Pons (tissue), 1 donor: ENCODE results near the gene KCNK16.
A peak's percentile ranks its signal among the peaks of the same experiment; 100 is the strongest.

Experiments
- DNase-seq: peaks from one replicate; pipeline ENCODE4 v3.0.0-alpha.2; 2016; ENCODE audit warnings: low spot score

Gene KCNK16

DNA sequence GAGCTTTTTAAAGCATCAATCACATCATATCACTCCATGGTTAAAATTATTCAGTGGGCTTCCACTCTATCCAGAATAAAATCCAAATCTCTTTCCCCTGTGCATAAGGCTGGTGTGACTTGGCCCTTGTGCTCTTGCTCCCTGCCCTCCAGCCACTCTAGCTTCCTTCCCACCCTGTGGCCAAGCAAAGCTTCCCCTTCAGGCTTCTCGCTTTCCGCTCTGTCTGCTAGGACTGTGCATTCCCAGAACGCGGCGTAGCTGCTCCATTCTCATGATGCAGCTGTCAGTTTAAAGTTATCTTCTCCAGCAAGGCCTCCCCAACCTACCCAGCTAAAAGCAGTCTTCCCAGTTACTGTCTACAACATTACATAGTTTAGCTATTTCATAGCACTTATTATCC lies 19.4 kb upstream of the KCNK16 start:
- no peak for DNase-seq

DNA sequence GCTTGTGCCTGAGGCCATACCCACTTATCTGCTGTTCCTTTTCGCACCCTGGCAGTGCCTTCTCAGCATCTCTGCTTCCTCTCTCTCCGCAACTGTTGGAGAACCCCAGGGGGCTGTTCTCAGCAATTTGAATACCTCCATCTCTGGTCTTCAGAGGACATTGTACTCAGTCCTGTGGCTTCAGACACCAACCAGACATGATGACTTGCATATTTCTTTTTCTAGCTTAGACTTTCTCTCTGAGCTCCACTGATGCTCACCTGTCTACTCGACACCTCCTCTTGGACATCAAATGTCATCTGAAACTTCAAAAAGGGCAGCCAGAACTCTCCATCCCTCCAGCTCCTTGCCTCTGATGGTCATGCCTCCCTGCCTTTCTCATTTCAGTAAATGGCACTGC lies 18.9 kb upstream of the KCNK16 start:
- no peak for DNase-seq

DNA sequence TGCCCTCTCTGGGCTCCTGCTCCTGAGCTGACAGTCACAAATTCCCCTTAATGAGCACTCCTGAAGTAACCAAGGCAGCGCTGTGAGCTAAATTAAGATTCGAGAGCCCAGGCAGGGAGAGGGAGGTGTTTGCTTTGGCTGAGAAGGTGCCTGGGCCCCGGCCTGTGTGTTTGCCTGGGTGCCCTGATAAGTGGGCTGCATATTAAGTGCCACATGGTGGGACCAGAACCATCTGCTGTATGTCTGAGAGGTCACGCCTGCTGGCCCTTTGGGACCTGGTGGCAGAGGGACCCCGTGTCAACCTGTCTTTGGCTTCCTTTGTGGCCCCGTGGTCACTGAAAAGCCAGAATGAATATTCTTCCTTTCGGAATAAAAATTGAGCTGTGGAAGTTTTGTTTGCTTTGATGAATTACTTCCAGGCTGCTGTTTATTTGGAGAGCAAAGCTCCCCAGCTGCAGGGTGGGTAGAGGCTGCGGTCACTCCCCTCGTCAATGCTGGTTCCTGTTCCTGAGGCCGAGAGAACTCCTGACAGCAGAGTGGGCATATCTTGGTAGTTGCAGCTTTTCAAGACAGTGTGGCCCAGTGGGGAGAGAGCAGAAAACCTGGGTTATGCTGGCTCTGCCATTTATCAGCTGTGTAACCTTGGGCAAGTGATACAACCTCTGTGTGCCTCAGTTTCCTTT lies 17.5 kb upstream of the KCNK16 start:
- no peak for DNase-seq

DNA sequence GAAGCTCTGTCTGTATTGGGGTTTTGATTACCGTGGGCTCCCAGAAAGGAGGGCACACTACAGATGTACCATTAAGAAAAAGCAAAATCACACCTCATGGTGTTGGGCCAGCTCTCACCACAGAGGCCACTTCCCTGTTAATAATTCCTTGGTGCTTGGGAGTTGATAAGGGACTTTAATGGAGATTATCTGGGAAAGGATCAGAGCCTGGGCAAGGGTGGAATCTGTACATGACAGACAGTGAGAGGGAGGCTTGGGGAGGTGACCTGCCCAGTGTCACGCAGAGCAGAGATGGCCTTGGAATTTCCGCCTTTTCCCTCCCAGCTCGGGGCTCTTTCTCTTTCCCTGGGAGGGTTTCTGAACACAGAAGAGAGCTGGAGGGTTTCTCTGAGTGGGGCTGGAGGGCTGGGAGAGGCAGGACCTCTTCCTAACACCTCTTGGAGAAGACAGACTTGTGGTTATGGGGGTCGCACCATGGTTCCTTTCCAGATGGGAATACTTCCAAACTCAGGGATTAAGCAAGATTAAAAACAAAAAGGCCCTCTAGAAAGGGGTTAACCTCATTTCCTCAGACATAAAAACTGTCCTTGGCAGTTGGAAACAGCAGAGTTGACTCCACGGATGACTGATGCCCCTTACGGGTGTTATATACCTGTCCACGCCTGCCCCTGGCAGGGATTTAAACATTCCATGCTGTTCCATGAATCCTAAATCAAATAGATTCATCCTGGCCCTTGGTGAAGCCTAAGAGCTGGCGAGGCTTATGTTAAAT lies 16.8 kb upstream of the KCNK16 start:
- DNase-seq, result no peak

DNA sequence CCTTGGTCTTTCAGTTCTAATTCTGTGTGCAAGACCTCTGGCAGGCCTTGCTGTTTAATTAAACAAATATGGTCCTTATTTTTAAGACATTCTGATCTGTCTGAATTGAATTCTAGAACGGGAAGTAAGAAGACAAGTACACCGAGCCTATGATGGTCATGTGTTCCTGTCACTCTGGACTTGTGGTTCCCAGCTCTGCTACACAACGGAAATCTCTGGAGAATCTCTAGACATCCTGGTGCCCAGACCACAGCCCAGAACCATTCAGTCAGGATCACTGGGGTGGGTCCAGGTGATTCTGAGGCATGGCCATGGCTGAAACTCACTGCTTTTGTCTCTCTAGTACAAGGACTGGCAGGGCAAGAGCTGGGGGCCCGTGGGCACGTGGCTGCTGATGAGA lies 15.9 kb upstream of the KCNK16 start:
- DNase-seq, result peak; percentile 52

DNA sequence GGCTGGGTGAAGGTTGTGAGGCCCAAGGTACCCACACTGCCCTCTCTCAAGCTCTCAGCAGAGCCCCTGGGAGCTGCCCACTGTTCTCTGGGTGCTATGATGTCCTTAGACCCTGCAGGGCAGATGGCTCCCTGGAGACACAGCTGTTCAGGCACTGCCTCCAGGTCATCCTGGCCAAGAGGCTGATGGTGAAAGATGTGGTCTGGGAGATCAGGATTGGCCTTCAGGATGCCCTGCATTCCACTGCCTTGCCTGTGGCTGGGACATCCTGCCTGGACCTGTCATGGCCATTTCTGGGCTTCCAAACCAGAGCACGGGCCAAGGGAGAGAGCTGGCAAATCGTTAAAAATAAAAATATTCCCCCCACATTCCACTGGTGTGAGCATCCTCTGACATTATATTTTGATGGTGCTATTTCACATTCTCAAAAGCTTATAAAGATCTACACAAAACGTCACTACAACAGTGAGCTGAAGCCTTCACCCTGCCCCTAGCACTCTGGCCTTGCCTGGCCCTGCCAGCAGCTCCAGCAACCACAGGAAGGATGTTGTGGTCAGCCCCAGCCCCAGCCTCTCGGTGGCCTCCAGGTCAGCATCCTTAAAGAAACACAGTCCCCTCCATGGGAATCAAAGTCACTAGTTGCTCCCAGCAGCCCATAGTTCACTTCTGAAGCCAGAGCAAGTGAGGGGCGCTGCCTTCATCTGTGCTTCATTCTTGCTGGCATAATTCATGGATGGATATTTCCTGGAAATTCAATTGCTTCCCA lies 13.5 kb upstream of the KCNK16 start:
- DNase-seq, result no peak

DNA sequence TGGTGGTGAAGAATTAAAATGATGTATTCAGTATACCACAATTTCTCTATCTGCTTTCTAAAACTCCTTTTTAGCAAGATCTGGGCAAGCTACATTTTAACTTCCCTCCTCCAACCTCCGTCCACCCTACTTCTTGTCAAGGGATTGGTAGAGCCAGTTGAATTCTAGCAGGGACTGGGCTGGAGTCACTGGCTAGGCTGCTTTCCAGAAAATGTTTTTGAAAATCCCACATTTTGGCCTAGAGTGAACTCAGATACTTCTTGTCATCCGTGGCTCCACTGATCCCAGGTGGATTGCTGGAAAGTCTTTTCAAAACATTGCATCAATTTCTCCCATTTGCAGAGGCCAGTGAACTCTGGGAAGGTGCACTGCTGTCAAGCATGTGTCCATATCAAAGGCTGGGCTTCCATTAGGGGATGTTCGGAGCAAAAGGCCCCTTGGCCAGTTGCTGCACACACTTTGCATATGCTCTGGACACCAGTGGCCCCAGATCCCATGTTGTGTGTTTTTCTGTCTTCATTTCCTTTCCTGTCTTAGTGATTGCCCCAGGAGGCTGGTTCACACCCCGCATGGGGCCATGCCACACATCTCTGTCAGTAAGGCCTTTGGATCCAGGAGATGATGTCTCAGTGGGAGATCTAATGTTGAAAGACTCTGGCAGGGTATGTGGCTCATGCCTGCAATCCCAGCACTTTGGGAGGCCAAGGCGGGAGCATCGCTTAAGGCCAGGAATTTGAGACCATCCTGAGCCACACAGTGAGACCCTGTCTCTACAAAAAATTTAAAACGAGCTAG lies 11.3 kb upstream of the KCNK16 start:
- no peak for DNase-seq

DNA sequence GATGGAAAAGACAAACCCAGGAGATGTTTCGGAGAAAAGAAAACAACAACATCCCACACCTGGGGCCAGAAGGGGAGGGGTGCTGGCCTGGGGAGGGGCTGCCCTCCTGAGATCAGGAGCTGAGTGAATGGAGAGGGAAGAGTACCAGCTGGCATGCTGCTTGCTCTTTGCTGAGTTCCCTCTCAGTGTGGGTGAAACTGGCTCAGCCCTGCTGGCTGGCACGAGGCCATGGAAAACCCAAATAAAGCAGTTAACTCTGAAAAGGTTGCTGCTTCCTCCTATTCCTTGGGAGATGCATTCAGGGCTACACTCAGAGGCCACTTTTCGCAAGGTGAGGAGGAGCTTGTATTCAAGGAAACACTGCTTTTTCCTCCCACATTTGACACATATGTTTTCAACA lies 8.0 kb upstream of the KCNK16 start:
- peak; percentile 54 for DNase-seq

DNA sequence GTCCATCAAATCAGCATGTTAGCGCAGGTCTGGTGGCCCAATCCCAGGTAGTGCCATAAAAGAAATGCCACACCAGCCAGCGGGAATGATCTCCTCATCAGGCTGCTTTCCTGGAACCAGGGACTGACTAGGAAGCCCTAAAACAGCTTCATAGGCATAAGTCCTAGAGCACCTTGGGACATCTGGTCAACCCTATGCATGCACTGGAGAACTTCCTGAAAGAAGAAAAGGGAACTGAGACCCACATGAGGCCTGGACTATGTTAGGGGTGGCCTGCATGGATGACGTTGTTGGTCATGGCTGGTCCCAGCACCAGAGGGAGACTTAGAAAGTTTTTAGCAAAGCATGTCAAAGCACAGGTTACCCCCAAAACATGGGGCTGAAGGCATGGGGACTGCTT lies 7.6 kb upstream of the KCNK16 start:
- peak; percentile 58 for DNase-seq

DNA sequence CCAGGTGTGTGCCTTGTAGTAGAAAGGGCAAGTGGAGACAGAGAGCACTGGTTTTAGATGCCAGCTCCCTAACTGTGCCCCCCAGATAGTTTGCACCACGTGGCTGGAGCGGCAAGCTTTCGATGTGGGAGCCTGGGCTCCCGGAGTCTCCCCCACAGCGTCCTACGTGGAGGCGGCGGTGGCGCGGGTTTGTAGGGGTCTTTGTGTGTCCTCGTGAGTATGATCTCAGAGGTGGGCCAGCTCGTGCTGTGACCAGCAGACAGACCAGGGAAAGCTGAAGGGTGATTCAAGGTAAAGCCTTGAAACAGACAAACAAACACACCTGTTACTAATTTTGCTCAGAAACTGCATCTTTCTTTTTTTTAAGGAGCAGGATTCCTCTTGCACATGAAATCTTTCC lies 5.6 kb upstream of the KCNK16 start:
- no peak for DNase-seq

DNA sequence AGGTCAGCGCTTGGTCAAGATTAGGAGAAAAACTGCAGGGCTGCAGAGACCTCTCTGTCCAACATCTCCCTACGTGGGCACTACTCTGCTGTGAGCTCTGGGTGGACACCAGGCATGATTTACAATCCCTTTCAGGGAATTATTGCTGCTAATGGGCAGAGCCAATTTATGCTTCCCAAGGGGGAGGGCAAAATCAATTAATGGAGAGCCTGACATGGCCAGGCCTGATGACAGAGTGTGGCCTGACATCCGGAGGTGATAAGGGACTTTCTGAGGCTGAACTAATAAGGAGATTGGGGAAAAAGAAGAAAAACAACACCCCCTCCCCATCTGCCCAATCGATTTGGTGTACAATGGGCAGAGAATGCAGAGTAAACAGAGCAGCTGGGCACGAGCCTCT lies 5.0 kb upstream of the KCNK16 start:
- DNase-seq, result no peak

DNA sequence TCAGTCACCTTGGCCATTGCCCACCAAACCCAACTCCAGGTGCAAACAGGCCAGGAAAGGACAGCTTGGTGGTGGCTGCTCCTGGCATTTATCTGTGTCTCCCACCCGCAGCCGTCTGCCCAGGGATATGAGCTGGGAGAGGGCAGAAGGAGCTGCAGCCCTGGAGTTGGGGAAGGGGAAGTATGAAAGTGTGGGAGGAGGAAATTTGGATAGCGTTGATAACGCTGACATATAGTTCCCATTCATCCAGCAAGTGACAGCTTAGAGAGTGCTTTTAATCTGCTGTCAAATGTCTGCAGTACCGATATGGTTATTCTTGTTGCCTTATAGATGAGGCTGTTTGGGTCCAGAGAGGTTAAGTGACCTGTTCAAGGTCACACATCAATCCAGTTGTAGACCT lies 741 bp downstream of the KCNK16 start:
- DNase-seq, result no peak

DNA sequence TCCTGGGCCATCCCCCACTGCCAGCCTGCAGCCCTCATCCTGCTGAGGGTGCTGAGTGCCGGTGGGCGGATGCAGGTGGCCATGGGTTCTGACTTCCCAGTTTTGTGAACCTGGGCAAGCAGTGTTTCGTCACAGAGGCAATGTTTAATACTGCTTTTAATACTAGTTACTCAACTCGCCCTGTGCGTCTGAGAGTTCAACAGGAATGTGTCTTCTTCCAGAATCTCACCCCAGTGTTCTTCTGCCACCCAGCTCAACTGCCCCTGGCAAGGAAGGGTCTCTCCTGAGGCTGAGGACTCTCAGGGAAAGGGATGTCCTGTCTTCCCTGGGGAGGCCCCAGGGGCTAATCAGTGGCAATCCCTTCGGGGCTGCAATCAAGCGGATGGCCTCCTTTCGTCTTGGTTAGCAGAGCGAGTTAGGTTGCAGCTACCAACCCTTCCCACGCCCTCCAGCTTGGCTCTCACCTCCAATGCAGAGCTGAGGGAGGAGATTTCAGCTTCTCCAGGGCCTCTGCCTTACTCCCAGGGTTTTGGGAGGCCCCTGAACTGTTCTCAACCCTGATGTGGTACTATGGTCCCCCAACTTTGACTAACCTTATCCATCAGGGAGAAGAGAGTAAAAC lies 2.0 kb downstream of the KCNK16 start:
- DNase-seq, result no peak

DNA sequence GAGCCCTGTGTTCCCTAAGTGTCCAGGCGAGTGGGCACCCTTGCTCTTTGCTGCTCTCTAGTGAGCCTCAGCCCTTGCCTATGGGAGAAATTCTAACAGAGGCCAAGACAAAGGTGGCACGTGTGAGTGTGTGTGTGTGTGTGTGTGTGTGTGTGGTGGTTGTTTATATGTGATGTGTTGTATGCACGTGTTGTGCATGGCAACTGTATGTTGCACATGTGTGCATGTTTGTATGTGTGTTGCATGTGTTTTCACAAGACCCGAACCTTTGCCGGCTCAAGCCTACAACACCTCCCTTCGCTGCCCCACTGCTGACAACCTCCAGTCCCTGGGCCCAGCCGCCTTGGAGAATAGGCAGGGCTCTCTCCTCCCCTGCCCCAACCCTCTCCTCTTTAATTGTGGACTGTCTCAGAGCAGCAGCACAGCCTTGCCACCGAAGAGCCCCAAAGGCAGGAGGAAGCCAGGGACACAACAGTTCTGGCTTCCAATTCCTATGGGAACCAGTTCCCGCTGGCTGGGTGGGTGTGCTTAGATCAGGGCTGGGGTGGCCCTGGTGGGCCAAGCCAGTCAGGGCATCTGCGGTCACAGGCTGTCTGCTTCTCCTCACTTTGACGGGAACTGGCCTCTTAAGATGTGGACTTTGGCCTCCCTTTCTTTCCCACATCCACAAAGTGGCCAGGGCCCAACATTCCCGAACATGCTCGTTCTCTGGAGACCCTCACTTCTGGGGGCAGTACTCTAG lies 2.7 kb downstream of the KCNK16 start:
- DNase-seq, result no peak

DNA sequence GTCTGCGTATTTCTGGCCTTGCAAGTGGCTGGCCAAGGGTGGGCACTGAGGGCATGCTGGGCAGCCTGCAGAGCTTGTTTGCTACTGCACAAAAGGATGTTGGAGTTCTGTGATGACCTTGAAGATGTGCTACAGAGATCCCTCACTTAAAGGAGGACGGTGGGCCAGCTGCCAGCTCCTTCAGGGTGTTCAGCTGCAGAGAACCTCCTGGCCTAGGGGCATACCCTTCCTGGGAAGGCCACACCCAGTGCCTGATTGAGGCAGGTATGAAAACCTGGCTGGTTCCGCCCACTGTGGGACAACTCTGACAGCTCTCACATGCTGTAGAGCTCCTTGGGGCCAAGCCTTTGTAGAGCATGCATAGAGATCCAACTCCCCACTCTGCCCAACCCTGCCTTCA lies 5.2 kb downstream of the KCNK16 start:
- DNase-seq, result no peak

DNA sequence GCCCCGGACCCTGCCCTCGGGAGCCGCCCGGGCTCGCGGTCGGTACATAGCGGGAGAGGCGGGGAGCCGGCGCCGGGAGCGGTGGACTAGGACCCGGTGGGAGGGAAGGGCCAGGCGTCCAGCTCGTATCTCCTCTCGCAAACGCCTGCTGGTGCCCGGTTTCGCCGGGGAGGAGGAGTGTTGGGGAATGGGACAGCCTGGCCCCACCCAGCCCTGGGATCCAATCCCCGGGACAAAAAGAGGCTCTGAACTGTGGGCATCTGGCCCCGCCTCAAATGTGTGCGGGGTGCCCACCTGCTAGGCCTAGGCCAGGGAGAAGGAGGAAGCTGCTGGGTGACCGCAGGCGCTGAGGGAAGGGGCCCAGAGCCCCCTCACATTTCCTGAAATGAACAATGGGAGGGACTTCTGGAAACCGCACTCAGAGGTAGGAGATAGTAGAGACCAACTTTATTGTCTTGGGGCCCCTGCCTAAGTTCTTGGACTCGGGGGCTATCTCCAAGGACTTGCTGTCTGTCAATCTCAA lies 8.2 kb downstream of the KCNK16 start, which contains the start of gene KCNK17:
Gene KCNK17, minus strand, starts transcription at position 147 of the 523 bp plus-strand sequence. Its CDS starts 99 bp downstream, at position 48.
- no peak for DNase-seq

DNA sequence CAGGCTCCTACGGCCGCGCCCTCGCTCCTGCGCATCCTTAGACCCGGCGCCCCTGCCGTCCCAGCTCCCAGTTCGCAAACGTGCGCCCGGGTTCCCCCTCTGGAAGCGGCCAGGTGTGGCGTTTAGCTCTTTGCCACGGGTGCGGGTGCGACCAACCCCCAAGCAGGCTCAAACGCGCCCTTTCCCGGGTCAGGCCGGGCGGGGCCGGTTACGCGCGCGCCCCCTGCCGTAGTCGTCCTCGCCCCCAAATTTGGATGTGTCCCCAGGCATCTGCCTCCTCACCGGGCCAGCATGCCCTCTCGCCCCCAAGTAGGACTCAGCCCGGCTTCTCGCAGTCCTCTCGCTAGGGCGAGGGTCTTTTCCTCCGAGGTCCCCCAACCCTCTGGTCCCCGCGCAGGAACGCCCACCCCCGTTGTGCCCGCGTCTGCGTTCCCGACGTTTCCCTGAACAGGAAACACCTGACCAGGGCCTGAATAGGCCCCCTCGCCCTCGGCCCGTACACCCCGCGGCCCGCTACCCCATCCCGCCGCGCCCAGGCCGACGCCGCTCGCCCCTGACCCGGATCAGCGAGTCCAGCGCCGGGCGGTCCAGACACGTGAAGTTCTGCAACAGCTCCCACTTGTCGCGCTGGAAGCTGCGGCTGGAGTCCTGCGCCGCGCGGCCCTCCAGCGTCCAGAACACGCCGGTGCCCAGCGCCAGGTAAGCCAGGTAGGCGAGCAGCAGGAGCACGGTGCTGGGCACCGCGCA lies 8.8 kb downstream of the KCNK16 start:
- DNase-seq, result no peak

DNA sequence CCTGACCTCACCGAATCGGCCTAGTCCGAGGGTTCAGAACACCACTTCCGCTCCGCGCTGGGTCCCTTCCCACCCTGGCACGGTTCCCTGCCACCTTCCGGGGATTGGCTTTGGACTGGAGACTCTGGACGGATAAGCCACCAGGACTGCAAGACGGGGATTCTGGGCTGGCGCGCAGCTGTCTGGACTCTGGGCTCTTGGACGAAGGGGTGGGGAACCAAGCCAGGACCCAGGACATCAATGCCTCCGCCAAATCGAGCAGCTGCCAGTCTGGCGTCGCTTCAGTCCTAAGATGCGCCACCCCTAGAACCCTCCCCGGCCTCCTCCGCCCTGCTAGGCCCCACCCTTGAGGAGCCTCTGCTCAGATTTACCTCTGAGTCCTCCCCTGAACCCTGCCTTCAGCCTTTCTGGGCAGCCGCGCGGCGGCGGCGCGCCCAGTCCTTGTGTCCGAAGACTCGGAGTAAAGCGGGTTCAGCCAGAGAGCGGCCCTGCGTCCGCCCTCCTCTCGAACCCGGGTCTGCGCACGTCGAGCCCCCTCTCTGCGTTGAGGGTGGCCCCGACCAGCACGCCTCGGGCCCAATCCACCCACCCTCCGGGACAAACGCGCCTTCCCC lies 9.5 kb downstream of the KCNK16 start:
- DNase-seq, result no peak

DNA sequence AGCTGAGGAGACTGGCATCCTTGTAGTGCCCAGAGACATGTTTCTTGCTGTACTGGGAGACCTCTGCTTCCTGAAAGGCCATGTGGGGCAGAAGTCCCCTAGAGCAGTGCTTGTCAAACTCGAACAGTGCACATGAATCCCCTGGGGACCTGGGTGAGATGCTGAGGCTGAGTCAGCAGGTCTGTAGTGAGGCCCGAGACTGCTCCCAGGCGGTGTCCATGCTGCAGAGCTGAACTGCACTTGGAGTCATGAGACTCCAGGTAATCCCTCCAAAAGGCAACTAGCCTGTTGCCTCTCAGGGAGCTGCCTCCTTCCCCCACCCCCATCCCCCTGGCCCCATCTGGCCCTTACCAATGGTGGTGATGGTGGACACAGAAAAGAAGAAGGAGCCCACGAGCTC lies 12.0 kb downstream of the KCNK16 start:
- DNase-seq, result no peak
